PC-9 (cell line): Measurements from ENCODE around the gene VAV2. TPM values are rescaled to one million over a fixed set of nuclear protein-coding genes. Genes with fewer than 3 reads are reported as not detected.

ENCODE experiments used
- BruUV-seq: library from RNA; stranded (reverse); fragments of 400-500 nt; replicated peaks from 2 replicates; lab custom pipeline; 2021; lab: Mats Ljungman, UMichigan
- CTCF ChIA-PET: fragments of 300-600 bp; sonication (Branson Sonifier 250); formaldehyde crosslinking; loops from one replicate; lab custom pipeline; 2022; ENCODE audit warnings: antibody characterized with exemption; lab: Charles Lee
- POLR2A ChIA-PET: fragments of 300-600 bp; sonication (Branson Sonifier 250); formaldehyde crosslinking; loops from one replicate; lab custom pipeline; 2022; ENCODE audit warnings: antibody characterized with exemption; ENCODE audit not compliant: unreplicated experiment; lab: Charles Lee
- DNase-seq, 2 experiments: peaks; one replicate each; pipeline versions ENCODE4 v3.0.0 to v3.0.0-alpha.2; 2015 to 2022; ENCODE audit warnings: mixed read lengths in 1 of 2
- H2AFZ ChIP-seq: fragments of 200-600 bp; sonication (generic); 2 replicates; pipeline ENCODE4 v1.8.1; 2017; ENCODE audit warnings: antibody characterized with exemption
- H3F3A ChIP-seq: fragments of 200-600 bp; sonication (generic); 2 replicates; pipeline ENCODE4 v1.8.1; 2017; ENCODE audit warnings: antibody characterized with exemption, mild to moderate bottlenecking, low read depth; ENCODE audit not compliant: insufficient read depth
- H3K27ac ChIP-seq: fragments of 200-600 bp; sonication (generic); 2 replicates; pipeline ENCODE4 v1.6.1; 2016; ENCODE audit warnings: mixed run types
- H3K27me3 ChIP-seq: fragments of 200-600 bp; sonication (generic); 2 replicates; pipeline ENCODE4 v1.6.1; 2016; ENCODE audit warnings: low read depth, mixed run types; ENCODE audit not compliant: insufficient read depth
- H3K36me3 ChIP-seq: fragments of 200-600 bp; sonication (generic); 2 replicates; pipeline ENCODE4 v1.6.1; 2016; ENCODE audit warnings: low read depth, mixed run types
- H3K4me1 ChIP-seq: fragments of 200-600 bp; sonication (generic); replicated peaks from 2 replicates; pipeline ENCODE4 v1.6.1; 2016; ENCODE audit warnings: mixed run types; ENCODE audit not compliant: insufficient read depth
- H3K4me2 ChIP-seq: fragments of 200-600 bp; sonication (generic); 2 replicates; pipeline ENCODE4 v1.6.1; 2017; ENCODE audit warnings: mixed run types
- H3K4me3 ChIP-seq: fragments of 200-600 bp; sonication (generic); 2 replicates; pipeline ENCODE4 v1.6.1; 2016; ENCODE audit warnings: mixed run types
- H3K79me2 ChIP-seq: fragments of 200-600 bp; sonication (generic); 2 replicates; pipeline ENCODE4 v1.6.1; 2017; ENCODE audit warnings: low read depth, mixed run types
- H3K9me2 ChIP-seq: fragments of 200-600 bp; sonication (generic); 2 replicates; pipeline ENCODE4 v1.8.1; 2017; ENCODE audit warnings: mild to moderate bottlenecking; ENCODE audit not compliant: insufficient read depth
- H3K9me3 ChIP-seq: fragments of 200-600 bp; sonication (generic); 2 replicates; pipeline ENCODE4 v1.8.1; 2016; ENCODE audit warnings: low read depth; ENCODE audit not compliant: insufficient read depth
- H4K20me1 ChIP-seq: fragments of 200-600 bp; sonication (generic); 2 replicates; pipeline ENCODE4 v1.8.1; 2017; ENCODE audit not compliant: insufficient read depth
- EZH2 ChIP-seq: fragments of 200-600 bp; sonication (generic); IDR thresholded peaks from 2 replicates; pipeline ENCODE4 v1.8.0; 2017; ENCODE audit warnings: antibody characterized with exemption, low read depth
- intact Hi-C: fragments of 100-400 bp; cut with micrococcal nuclease; formaldehyde crosslinking; loops from one replicate; pipeline ENCODE4 v1.10.0; 2022; ENCODE audit not compliant: unreplicated experiment
- total RNA-seq: library from RNA; stranded (reverse); gene quantifications from 2 replicates; pipeline ENCODE4 v1.2.3, GENCODE V29; 2021
- TF ChIP-seq, protein P1 (sequence below): fragments of 200-600 bp; sonication (generic); conservative IDR thresholded peaks from 2 replicates; pipeline ENCODE4 v1.6.1; 2017; ENCODE audit warnings: mixed run types, antibody characterized with exemption, mild to moderate bottlenecking, moderate library complexity

Gene VAV2
- total RNA-seq, 1 experiment from 2014 or later: 36.5 TPM

- peaks cover 34% of the 10 kb centered on the region for H3K79me2 ChIP-seq
- H4K20me1 ChIP-seq: no peaks in the 10 kb centered on the region
- H3K9me3 ChIP-seq: no peaks in the 10 kb centered on the region
- peaks cover 29% of the 10 kb centered on the region for H3F3A ChIP-seq
- H3K27ac ChIP-seq: peak overlapping the region; percentile 98
- peak in 1 of 2 experiments; percentile 23 for DNase-seq
- no peak overlapping the region for H2AFZ ChIP-seq
- peak overlapping the region; percentile 90 for H3K4me2 ChIP-seq
- no TSS peak for BruUV-seq
- ChIA-PET CTCF (no interaction called here), POLR2A (no interaction called here)
- H3K36me3 ChIP-seq: no peaks in the 10 kb centered on the region
- TF ChIP-seq, protein P1, sequence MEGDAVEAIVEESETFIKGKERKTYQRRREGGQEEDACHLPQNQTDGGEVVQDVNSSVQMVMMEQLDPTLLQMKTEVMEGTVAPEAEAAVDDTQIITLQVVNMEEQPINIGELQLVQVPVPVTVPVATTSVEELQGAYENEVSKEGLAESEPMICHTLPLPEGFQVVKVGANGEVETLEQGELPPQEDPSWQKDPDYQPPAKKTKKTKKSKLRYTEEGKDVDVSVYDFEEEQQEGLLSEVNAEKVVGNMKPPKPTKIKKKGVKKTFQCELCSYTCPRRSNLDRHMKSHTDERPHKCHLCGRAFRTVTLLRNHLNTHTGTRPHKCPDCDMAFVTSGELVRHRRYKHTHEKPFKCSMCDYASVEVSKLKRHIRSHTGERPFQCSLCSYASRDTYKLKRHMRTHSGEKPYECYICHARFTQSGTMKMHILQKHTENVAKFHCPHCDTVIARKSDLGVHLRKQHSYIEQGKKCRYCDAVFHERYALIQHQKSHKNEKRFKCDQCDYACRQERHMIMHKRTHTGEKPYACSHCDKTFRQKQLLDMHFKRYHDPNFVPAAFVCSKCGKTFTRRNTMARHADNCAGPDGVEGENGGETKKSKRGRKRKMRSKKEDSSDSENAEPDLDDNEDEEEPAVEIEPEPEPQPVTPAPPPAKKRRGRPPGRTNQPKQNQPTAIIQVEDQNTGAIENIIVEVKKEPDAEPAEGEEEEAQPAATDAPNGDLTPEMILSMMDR: no peak
- H3K4me3 ChIP-seq: no peak overlapping the region
- H3K27me3 ChIP-seq: no peaks in the 10 kb centered on the region
- H3K9me2 ChIP-seq: no peaks in the 10 kb centered on the region
- peaks cover 55% of the 10 kb centered on the region for H3K4me1 ChIP-seq
- intact Hi-C loops: loop anchor here (2.0 kb wide), 1 partner anchor 92 kb away; no protein-coding TSS in a partner anchor
These were observed 117.0 kb downstream of the VAV2 start for GRCh38 chr9:133875131-133875530.

DNA sequence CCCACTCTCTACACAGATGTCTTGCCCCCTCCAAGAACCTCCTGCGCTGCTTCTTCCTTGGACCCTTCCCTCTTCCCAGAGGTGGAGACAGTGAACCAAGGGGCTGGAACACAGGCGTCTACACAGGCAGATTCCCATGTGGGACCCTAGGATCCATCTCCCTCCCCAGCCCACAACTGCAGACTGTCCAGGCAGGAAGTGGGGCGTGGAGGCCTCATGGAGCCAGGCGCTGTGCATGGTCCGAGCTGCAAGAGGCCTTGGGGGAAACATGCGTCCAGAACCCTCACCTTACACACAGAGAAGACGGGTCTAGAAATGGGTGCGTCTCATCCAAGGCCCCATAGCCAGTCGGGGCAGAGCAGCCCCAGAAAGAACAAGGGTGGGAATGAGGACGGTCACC is 117.5 kb downstream of the VAV2 start:
- no peak for TF ChIP-seq EZH2
- TF ChIP-seq, protein P1: no peak
- POLR2A ChIA-PET: no interaction called here
- Histone ChIP-seq H3K4me1 (peaks cover 57% of the 10 kb centered on the region), H3K9me2 (no peaks in the 10 kb centered on the region), H3K27ac (peak overlapping the region; percentile 98), H3K4me3 (no peak overlapping the region), H3K4me2 (peak overlapping the region; percentile 90), H3K27me3 (no peaks in the 10 kb centered on the region), H4K20me1 (no peaks in the 10 kb centered on the region), H3K79me2 (peaks cover 39% of the 10 kb centered on the region), H2AFZ (no peak overlapping the region), H3K9me3 (no peaks in the 10 kb centered on the region), H3F3A (peaks cover 29% of the 10 kb centered on the region), H3K36me3 (no peaks in the 10 kb centered on the region)
- DNase-seq: no peak
- intact Hi-C loops: loop anchor here (1.0 to 2.0 kb wide), 3 partner anchors 81 to 119 kb away; no protein-coding TSS in a partner anchor
- BruUV-seq: TSS peak; percentile 66
- CTCF ChIA-PET: interaction anchor here (1.3 kb wide), 1 partner anchor 118 kb away, joined by 3 read pairs; no protein-coding TSS in a partner anchor

DNA sequence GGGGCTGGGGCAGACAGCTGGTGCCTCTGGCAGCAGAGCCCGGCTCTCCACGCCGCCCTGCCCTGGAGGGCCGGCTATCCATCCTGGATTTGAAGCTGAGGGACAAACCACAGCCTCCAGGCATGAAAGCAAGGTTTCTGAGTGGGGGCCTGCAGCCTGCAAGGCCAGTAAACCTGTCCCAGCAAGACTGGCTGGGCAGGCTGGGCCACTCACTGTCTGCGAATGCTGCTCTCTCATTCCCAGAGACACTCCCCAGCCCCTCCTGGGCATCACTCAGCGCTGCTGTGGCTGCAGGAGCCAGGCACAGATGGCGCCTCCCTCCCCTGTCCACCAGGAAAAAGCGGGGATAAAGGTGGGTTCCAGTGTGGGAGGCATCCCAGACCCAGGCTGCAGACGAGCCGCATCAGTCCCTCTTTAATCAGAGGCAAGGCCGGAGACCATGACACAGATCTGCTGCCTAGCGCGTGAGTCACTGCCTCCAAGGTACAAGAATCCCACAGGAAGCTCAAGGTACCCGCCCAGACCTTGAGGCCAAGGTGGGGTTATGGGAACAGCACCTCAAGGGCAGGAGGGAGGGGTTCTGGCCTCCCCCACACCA is 118.0 kb downstream of the VAV2 start:
- CTCF ChIA-PET: interaction anchor here (0.5 to 1.3 kb wide), 3 partner anchors 74 to 120 kb away, joined by 3 read pairs; no protein-coding TSS in a partner anchor
- peaks cover 58% of the 10 kb centered on the region for H3K4me1 ChIP-seq
- H3K27ac ChIP-seq: peak overlapping the region; percentile 98
- peak overlapping the region; percentile 90 for H3K4me2 ChIP-seq
- no peaks in the 10 kb centered on the region for H3K9me2 ChIP-seq
- no peaks in the 10 kb centered on the region for H3K9me3 ChIP-seq
- POLR2A ChIA-PET: interaction anchor here (0.6 to 0.9 kb wide), 4 partner anchors 36 to 396 kb away, joined by 3 read pairs; partner anchors contain the start of gene BRD3OS
- peak overlapping the region; percentile 50; the same call in 1 of the 2 replicates for H3K4me3 ChIP-seq
- no peak for TF ChIP-seq EZH2
- TF ChIP-seq, protein P1: no peak
- H2AFZ ChIP-seq: no peak overlapping the region
- H3K36me3 ChIP-seq: no peaks in the 10 kb centered on the region
- H3K27me3 ChIP-seq: no peaks in the 10 kb centered on the region
- peaks cover 44% of the 10 kb centered on the region for H3K79me2 ChIP-seq
- H4K20me1 ChIP-seq: no peaks in the 10 kb centered on the region
- no TSS peak for BruUV-seq
- peaks cover 29% of the 10 kb centered on the region for H3F3A ChIP-seq
- DNase-seq: peak; percentile 97 to 98
- intact Hi-C loops: loop anchor here (1.0 to 2.0 kb wide), 3 partner anchors 81 to 119 kb away; no protein-coding TSS in a partner anchor
